ENCODE data around the gene RBBP9. TPM values are rescaled to one million over a fixed set of nuclear protein-coding genes. Genes with fewer than 3 reads are reported as not detected.

The RBBP9 gene
- total RNA-seq, 1 experiment from 2014 or later, result 12.2 TPM

- TF ChIP-seq ATF6 (CRISPR knock-in tag; IDR thresholded peaks at IDR 0.05) (no peak), ZBTB21 (CRISPR knock-in tag; IDR thresholded peaks at IDR 0.05; ENCODE audit: borderline replicate concordance) (no peak)
These were observed 19.2 kb downstream of the RBBP9 start (continued) for GRCh38 chr20:18477821-18478220.

GRCh38 chr20:18477218-18477617, 19.8 kb downstream of the RBBP9 start:
- TF ChIP-seq ZMAT4 (CRISPR knock-in tag; IDR thresholded peaks at IDR 0.05) (no peak), ARID4B (CRISPR knock-in tag; IDR thresholded peaks at IDR 0.05; ENCODE audit: borderline replicate concordance) (no peak), ZNF416 (CRISPR knock-in tag; IDR thresholded peaks at IDR 0.05) (no peak), RELA (CRISPR knock-in tag; IDR thresholded peaks at IDR 0.05; ENCODE audit: borderline replicate concordance) (no peak), CBFB (CRISPR knock-in tag; IDR thresholded peaks at IDR 0.05; ENCODE audit: low read depth) (no peak), E2F1 (CRISPR knock-in tag; IDR thresholded peaks at IDR 0.05) (no peak), RORB (CRISPR knock-in tag; IDR thresholded peaks at IDR 0.05) (no peak), NFE2L1 (CRISPR knock-in tag; IDR thresholded peaks at IDR 0.05) (no peak), ELF4 (CRISPR knock-in tag; IDR thresholded peaks at IDR 0.05; ENCODE audit: low read depth) (no peak), ZNF219 (CRISPR knock-in tag; IDR thresholded peaks at IDR 0.05; ENCODE audit: borderline replicate concordance) (no peak), MYBL2 (CRISPR knock-in tag; IDR thresholded peaks at IDR 0.05) (no peak), USF1 (CRISPR knock-in tag; IDR thresholded peaks at IDR 0.05) (no peak)
- TF ChIP-seq, protein P1, sequence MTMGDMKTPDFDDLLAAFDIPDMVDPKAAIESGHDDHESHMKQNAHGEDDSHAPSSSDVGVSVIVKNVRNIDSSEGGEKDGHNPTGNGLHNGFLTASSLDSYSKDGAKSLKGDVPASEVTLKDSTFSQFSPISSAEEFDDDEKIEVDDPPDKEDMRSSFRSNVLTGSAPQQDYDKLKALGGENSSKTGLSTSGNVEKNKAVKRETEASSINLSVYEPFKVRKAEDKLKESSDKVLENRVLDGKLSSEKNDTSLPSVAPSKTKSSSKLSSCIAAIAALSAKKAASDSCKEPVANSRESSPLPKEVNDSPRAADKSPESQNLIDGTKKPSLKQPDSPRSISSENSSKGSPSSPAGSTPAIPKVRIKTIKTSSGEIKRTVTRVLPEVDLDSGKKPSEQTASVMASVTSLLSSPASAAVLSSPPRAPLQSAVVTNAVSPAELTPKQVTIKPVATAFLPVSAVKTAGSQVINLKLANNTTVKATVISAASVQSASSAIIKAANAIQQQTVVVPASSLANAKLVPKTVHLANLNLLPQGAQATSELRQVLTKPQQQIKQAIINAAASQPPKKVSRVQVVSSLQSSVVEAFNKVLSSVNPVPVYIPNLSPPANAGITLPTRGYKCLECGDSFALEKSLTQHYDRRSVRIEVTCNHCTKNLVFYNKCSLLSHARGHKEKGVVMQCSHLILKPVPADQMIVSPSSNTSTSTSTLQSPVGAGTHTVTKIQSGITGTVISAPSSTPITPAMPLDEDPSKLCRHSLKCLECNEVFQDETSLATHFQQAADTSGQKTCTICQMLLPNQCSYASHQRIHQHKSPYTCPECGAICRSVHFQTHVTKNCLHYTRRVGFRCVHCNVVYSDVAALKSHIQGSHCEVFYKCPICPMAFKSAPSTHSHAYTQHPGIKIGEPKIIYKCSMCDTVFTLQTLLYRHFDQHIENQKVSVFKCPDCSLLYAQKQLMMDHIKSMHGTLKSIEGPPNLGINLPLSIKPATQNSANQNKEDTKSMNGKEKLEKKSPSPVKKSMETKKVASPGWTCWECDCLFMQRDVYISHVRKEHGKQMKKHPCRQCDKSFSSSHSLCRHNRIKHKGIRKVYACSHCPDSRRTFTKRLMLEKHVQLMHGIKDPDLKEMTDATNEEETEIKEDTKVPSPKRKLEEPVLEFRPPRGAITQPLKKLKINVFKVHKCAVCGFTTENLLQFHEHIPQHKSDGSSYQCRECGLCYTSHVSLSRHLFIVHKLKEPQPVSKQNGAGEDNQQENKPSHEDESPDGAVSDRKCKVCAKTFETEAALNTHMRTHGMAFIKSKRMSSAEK (CRISPR knock-in tag; IDR thresholded peaks at IDR 0.05; ENCODE audit: borderline replicate concordance), result no peak
- ChIA-PET POLR2A (no interaction called here), CTCF (no interaction called here)
- H3K36me3 Mint-ChIP-seq, result peaks cover 40% of the 10 kb centered on the region
- no peak for DNase-seq (ENCODE audit: low spot score)
- no peak overlapping the region for H3K27ac Mint-ChIP-seq
- H3K4me1 Mint-ChIP-seq, result no peaks in the 10 kb centered on the region
- H3K4me3 Mint-ChIP-seq, result no peak overlapping the region
- ATAC-seq, result no peak
- no peaks in the 10 kb centered on the region for H3K27me3 Mint-ChIP-seq (ENCODE audit: low read depth)
- no peaks in the 10 kb centered on the region for H3K9me3 Mint-ChIP-seq

Measured in WTC11 (cell line).